Measurements from ENCODE around the gene PARD6A.

GRCh38 chr16:67677712-67678111 is 17.0 kb downstream of the PARD6A start:
- TF ChIP-seq, protein P1, sequence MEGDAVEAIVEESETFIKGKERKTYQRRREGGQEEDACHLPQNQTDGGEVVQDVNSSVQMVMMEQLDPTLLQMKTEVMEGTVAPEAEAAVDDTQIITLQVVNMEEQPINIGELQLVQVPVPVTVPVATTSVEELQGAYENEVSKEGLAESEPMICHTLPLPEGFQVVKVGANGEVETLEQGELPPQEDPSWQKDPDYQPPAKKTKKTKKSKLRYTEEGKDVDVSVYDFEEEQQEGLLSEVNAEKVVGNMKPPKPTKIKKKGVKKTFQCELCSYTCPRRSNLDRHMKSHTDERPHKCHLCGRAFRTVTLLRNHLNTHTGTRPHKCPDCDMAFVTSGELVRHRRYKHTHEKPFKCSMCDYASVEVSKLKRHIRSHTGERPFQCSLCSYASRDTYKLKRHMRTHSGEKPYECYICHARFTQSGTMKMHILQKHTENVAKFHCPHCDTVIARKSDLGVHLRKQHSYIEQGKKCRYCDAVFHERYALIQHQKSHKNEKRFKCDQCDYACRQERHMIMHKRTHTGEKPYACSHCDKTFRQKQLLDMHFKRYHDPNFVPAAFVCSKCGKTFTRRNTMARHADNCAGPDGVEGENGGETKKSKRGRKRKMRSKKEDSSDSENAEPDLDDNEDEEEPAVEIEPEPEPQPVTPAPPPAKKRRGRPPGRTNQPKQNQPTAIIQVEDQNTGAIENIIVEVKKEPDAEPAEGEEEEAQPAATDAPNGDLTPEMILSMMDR (conservative IDR thresholded peaks at IDR 0.05), result no peak
- TF ChIP-seq EZH2 (IDR thresholded peaks at IDR 0.05; ENCODE audit: low read depth), result no peak
